HG03354 (cell line): Measurements from ENCODE around the gene JAKMIP2.

ENCODE experiments used
- ATAC-seq: cut with Tn5 transposase; IDR thresholded peaks from one replicate; pipeline ENCODE4 v1.9.1; 2021; ENCODE audit warnings: mild to moderate bottlenecking; ENCODE audit not compliant: unreplicated experiment, poor library complexity, severe bottlenecking

The JAKMIP2 gene

GRCh38 chr5:147791181-147791580 lies 8.7 kb upstream of the JAKMIP2 start:
- no peak for ATAC-seq

GRCh38 chr5:147789820-147790219 lies 7.3 kb upstream of the JAKMIP2 start:
- no peak for ATAC-seq

- no peak for ATAC-seq
Observed at GRCh38 chr5:147788023-147788422, 5.5 kb upstream of the JAKMIP2 start.

DNA sequence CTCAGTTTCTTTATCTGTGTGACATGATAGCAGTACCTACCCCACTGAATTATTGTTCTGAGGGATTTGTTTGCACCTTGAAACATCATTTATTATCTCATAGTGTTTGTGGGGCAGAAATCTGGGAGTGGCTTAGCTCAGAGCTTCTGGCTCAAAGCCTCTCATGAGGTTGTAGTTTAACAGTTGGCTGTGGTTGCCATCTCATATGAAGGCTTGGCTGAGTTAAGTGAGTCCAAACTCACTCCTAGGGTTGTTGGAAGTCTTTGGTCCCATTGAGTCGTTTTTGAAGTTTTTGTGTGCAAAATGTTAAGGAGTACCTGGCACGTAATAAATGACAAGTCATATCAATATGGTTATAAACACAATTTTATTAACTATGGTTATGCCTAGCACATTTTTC lies 3.6 kb upstream of the JAKMIP2 start:
- no peak for ATAC-seq

GRCh38 chr5:147784146-147784987 lies 1.8 kb upstream of the JAKMIP2 start:
- no peak for ATAC-seq

DNA sequence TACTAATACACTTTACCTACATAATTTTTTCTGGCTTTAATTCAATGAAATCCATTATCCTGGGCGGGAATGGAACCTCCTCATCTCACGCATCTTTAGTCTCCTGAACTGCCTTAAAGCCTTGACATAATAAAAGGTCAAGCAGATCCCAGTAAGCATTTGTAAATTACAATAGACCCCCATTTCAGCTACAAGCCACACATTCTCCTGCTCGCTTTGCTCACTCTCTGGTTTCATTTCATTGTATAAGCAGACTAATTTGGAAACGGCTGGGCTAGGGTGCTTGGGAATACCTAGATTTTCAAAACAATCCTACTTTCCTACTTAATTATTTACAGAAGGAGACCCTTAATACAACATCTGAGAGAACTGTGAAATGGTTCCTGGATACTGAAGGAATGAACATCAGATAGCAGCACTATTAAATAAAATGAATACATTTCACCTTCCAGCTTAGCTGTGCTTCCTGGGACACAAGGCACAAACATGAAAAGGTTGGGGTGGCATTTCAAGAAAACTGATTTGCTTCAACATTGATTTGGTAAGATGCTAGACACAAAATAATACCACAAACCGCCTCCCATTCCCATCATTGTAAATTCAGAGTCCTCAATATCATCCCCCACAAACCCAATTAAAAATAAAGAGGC lies 1.5 kb downstream of the JAKMIP2 start:
- ATAC-seq = no peak

GRCh38 chr5:147779694-147780093 lies 2.8 kb downstream of the JAKMIP2 start:
- no peak for ATAC-seq

DNA sequence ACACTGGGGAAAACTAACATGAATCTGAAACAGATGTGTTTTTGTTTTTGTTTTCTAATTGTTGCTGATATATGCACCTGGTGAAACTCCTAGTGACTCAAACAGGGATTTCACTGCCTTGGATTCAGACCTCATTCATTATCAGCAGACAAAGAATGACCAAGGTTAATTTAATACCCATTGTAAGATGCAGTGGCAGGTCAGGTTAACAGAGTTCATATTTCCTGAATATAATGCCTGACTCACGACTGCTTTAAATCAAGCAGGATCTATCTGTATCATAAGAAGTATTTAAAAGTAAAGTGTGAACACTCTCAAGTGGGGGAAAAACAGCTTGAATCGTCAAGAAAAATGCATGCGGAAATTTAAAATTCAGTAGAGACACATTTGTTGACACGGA lies 5.5 kb downstream of the JAKMIP2 start:
- no peak for ATAC-seq

DNA sequence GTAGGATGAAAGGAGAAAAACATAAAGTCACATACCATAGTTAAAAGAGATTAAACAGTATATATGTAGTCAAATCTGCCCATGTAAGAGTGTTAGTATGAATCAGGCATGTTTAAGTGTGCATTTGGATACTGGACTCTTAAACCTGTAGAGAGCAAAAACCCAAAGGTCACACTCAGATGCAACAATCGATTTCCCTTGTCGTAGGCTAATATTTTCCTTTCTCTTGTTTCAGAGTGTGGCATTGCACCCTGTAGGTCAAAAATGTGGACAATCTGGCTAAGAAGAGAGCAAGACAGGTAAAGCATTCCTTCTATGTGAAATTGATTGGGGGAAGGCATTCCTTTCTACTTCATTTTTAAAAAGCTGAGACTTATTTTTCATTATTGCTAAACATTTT lies 8.9 kb downstream of the JAKMIP2 start:
- ATAC-seq = no peak

- ATAC-seq = no peak
Observed at GRCh38 chr5:147773139-147773538, 9.4 kb downstream of the JAKMIP2 start.

- ATAC-seq = no peak
Observed at GRCh38 chr5:147767048-147767447, 15.5 kb downstream of the JAKMIP2 start.

- ATAC-seq = no peak
Observed at GRCh38 chr5:147763791-147764525, 18.6 kb downstream of the JAKMIP2 start.

DNA sequence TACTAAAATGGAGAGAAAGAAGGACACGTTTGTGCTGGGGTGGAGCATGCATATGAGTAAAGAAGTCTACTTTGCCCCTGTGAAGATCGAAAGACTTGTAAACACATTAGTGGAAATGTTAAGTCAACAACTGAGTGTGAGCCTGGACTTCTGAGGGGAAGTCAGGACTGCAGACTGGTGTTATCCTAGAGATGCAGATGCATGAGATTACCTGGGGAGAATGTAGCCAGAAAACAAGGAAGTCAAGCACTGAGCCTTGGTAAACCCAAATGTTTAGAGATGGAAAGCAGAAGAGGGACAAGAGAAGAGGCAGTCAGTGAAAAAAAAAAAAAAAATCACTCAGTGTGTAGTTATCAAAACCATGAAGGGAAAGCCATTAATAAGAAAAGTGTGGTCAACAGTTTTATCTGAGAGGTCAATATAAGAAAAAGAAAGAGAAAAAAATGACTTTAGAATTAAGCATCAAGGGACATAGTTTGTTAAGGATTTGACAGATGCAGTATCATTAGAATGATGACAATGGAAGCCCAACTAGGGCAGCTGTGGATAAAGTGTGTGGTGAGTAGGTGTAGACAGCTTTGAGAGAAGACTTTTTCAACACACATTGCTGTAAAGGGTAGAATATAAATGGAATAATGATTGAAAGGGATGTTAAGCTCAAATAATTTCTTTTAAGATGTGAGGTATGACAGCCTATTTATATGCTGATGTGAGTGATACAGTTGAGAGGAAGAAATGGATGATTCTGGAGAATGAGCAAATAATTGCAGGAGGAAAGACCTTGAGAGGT lies 22.2 kb downstream of the JAKMIP2 start:
- no peak for ATAC-seq

GRCh38 chr5:147759441-147759840 lies 23.1 kb downstream of the JAKMIP2 start:
- ATAC-seq = no peak

- ATAC-seq = no peak
Observed at GRCh38 chr5:147756566-147756965, 26.0 kb downstream of the JAKMIP2 start.

DNA sequence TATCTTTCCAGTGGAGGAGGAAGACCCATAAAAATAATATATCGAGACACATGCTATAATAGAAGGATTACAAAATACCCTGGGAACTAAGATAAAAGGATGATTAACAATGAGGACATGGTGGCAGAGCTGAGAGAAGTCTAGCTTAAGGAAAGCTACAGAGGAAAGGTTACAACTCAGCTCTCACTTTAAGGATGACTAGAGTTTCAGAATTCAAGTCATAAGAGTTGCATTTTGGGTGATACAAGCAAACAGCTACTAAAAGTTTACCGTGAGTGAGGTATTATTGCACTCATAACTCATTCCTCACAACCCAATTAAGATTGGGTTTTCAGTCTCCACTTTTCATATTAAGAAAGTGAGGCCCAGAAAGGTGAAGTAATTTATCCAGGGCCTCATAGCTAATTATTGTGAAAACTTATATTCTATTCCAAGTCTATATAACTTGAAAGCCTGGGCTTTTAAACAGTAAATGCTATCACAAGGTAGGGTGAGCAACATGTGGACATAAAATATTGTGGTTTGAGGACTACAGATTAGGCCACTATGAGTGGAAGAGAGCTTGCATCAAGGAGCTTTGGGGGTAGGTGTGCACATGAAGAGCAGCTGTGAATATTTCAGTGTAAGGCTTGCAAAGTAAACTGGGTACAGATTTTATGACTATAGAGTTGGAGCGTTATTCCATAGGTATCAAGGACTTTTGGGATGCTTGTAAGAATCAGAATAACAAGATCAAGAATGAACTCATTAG lies 28.0 kb downstream of the JAKMIP2 start:
- no peak for ATAC-seq

- ATAC-seq = no peak
Observed at GRCh38 chr5:147753765-147754164, 28.8 kb downstream of the JAKMIP2 start.

DNA sequence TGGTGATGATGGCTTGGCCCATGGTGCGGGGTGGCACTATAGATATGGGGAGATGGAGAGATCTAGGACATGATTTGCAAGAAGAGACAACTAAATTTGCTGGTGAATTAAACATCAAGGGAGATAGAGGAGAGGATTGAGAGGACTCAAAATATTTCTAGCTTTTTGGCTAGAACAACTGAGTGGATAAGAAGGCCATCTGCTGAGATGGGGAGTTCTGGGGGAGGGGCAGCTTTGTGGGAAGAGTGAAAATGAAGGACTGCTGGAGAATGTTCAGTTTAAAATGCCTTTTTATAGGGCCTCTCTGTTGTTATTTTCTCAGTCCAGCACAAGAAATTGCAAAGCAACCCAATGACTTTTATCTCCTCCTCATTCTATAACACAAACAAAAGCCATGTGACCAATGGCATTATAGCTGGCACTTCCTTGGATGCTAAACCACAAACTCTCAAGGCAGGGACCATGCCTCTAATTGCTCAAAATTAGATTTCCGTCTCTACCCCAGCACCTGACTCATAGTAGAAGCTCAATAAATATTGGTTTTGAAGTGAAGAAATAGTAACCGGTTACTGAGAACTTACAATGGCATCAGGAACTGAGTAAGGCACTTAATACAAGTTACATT lies 29.8 kb downstream of the JAKMIP2 start:
- ATAC-seq = no peak

- no peak for ATAC-seq
Observed at GRCh38 chr5:147752033-147752432, 30.5 kb downstream of the JAKMIP2 start.
